B cell (primary cell): ENCODE measurements around the gene FCER1G. TPM values are rescaled to one million over a fixed set of nuclear protein-coding genes. Genes with fewer than 3 reads are reported as not detected.

Experiments
- ATAC-seq: fragments of 200-7000 bp; cut with Tn5 transposase; one replicate; pipeline ENCODE4 v1.10.0; 2021; ENCODE audit warnings: low read depth, mild to moderate bottlenecking, moderate number of reproducible peaks, moderate library complexity
- CTCF ChIA-PET: fragments of 350-600 bp; sonication (Branson Sonifier 250); formaldehyde crosslinking; loops from one replicate; lab custom pipeline; 2021; ENCODE audit warnings: antibody characterized with exemption, inconsistent platforms; lab: Charles Lee
- POLR2A ChIA-PET: fragments of 350-600 bp; sonication (Branson Sonifier 250); formaldehyde crosslinking; loops from one replicate; lab custom pipeline; 2021; ENCODE audit warnings: antibody characterized with exemption; lab: Charles Lee
- DNase-seq: peaks from one replicate; pipeline ENCODE4 v3.0.0; 2013
- H2AFZ ChIP-seq: 2 replicates; pipeline ENCODE4 v1.6.1; 2012; ENCODE audit warnings: mild to moderate bottlenecking, low read depth, low read length; ENCODE audit not compliant: insufficient read depth, poor library complexity, severe bottlenecking
- H3K27ac ChIP-seq, 2 donors: 1 replicate in 1 of 2; 2 replicates in 1 of 2; pipeline ENCODE4 v1.5.1; 2012 to 2013; ENCODE audit warnings: low read length in 2 of 2, mild to moderate bottlenecking in 2 of 2, moderate library complexity in 1 of 2
- H3K27me3 ChIP-seq, 4 experiments: fragments of 200-600 bp in 1 of 4; sonication (generic) in 1 of 4; replicated peaks in 1 of 4; 1 replicate in 2 of 4; 2 replicates in 2 of 4; pipeline versions ENCODE4 v1.6.1 to v1.7.0; 2013 to 2016; ENCODE audit warnings: low read length in 3 of 4, mild to moderate bottlenecking in 2 of 4, mixed read lengths in 1 of 4, moderate library complexity in 1 of 4; ENCODE audit not compliant: insufficient read depth in 4 of 4, control insufficient read depth in 3 of 4; ENCODE audit errors: control extremely low read depth in 1 of 4
- H3K36me3 ChIP-seq, 2 experiments: replicated peaks in 1 of 2; 1 replicate in 1 of 2; 2 replicates in 1 of 2; pipeline versions ENCODE4 v1.6.1 to v1.7.1; 2013; ENCODE audit warnings: low read length in 1 of 2; ENCODE audit not compliant: insufficient read depth in 2 of 2, control insufficient read depth in 1 of 2; ENCODE audit errors: control extremely low read depth in 1 of 2, extremely low read depth in 1 of 2
- H3K4me1 ChIP-seq, 2 donors: fragments of 200-600 bp in 1 of 2; sonication (generic) in 1 of 2; 1 replicate in 1 of 2; 2 replicates in 1 of 2; pipeline versions ENCODE4 v1.5.1 to v1.6.1; 2013 to 2017; ENCODE audit warnings: low read length in 2 of 2; ENCODE audit not compliant: control insufficient read depth in 2 of 2, insufficient read depth in 2 of 2
- H3K4me2 ChIP-seq: replicated peaks from 2 replicates; pipeline ENCODE3; 2012; ENCODE audit warnings: mild to moderate bottlenecking, low read depth, low read length; ENCODE audit not compliant: poor library complexity, severe bottlenecking
- H3K4me3 ChIP-seq, 5 experiments: fragments of 200-600 bp in 1 of 5; sonication (generic) in 1 of 5; 1 replicate in 3 of 5; 2 replicates in 2 of 5; pipeline versions ENCODE4 v1.5.1 to v1.7.0; 2011 to 2016; ENCODE audit warnings: low read length in 4 of 5, mild to moderate bottlenecking in 4 of 5, low read depth in 2 of 5, control low read depth in 1 of 5, moderate library complexity in 1 of 5; ENCODE audit not compliant: insufficient read depth in 1 of 5; ENCODE audit errors: control extremely low read depth in 1 of 5, extremely low read depth in 1 of 5
- H3K79me2 ChIP-seq: fragments of 200-600 bp; sonication (generic); one replicate; pipeline ENCODE4 v1.6.0; 2016; ENCODE audit warnings: low read length; ENCODE audit not compliant: control insufficient read depth, insufficient read depth
- H3K9ac ChIP-seq: fragments of 200-600 bp; sonication (generic); 2 replicates; pipeline ENCODE4 v1.6.1; 2017; ENCODE audit warnings: mild to moderate bottlenecking, low read length, moderate library complexity
- H3K9me3 ChIP-seq, 3 donors: one replicate each; pipeline versions ENCODE4 v1.6.1 to v1.7.1; 2013; ENCODE audit warnings: low read length in 2 of 3; ENCODE audit not compliant: control insufficient read depth in 2 of 3, insufficient read depth in 1 of 3; ENCODE audit errors: control extremely low read depth in 1 of 3
- H4K20me1 ChIP-seq: 2 replicates; pipeline ENCODE4 v1.6.0; 2012; ENCODE audit warnings: mild to moderate bottlenecking, low read length; ENCODE audit not compliant: insufficient read depth, control insufficient read depth, poor library complexity, severe bottlenecking
- H3K27ac Mint-ChIP-seq: one replicate; pipeline ENCODE4 v1.8.0; 2021; ENCODE audit warnings: mixed read lengths
- H3K27me3 Mint-ChIP-seq: one replicate; pipeline ENCODE4 v1.8.0; 2021; ENCODE audit warnings: mixed read lengths
- H3K4me1 Mint-ChIP-seq: one replicate; pipeline ENCODE4 v1.8.0; 2021; ENCODE audit warnings: mixed read lengths
- H3K4me3 Mint-ChIP-seq: one replicate; pipeline ENCODE4 v1.8.0; 2021; ENCODE audit warnings: mixed read lengths
- H3K9me3 Mint-ChIP-seq: one replicate; pipeline ENCODE4 v1.8.0; 2022; ENCODE audit warnings: mixed read lengths; ENCODE audit not compliant: insufficient read depth
- CTCF ChIP-seq: fragments of 200-600 bp; IDR thresholded peaks from one replicate; pipeline ENCODE4 v1.8.0; 2022; ENCODE audit warnings: antibody characterized with exemption, mild to moderate bottlenecking
- EZH2 ChIP-seq: IDR thresholded peaks from 2 replicates; pipeline ENCODE4 v1.6.1; 2012; ENCODE audit warnings: borderline replicate concordance, low read depth, mild to moderate bottlenecking, moderate library complexity, low read length; ENCODE audit not compliant: insufficient read depth, poor library complexity, severe bottlenecking
- WGBS: methylation state at CpG from one replicate; pipeline ENCODE4 v1.1.5; 2013; ENCODE audit warnings: missing lambda C conversion rate; ENCODE audit not compliant: insufficient coverage; 5-methylcytosine and 5-hydroxymethylcytosine counted together
- intact Hi-C: fragments of 100-400 bp; cut with micrococcal nuclease; formaldehyde crosslinking; loops from one replicate; pipeline ENCODE4 v1.10.0; 2022
- polyA plus RNA-seq: library from polyadenylated mRNA; depleted of rRNA; stranded (reverse); fragments of >200 nt; gene quantifications from 2 replicates; pipeline ENCODE4 v1.2.3, GENCODE V29; 2012
- total RNA-seq, 2 donors: library from RNA; stranded (reverse); fragments of 120-200 nt in 1 of 2; gene quantifications; 1 replicate in 1 of 2; 2 replicates in 1 of 2; pipeline versions ENCODE4 v1.2.3 to v1.2.4, GENCODE V29; 2013 to 2022

The FCER1G gene
- total and polyA plus RNA-seq, 2 donors (not counting 1 experiment from before 2014, with no cell fraction given): 0.76 to 13.6 TPM

- TF ChIP-seq EZH2: no peak
- no peak for TF ChIP-seq CTCF
- Histone ChIP-seq H3K36me3 (no peaks in the 10 kb centered on the region), H3K4me3 (no peak overlapping the region), H3K79me2 (peaks cover 26% of the 10 kb centered on the region), H3K9ac (no peak overlapping the region), H3K27ac (no peak overlapping the region), H3K27me3 (no peaks in the 10 kb centered on the region), H3K9me3 (no peaks in the 10 kb centered on the region), H2AFZ (no peak overlapping the region), H3K4me2 (no peak overlapping the region), H3K4me1 (peaks cover 47 to 62% of the 10 kb centered on the region in 2 donors), H4K20me1 (no peaks in the 10 kb centered on the region)
- ATAC-seq (no peak), DNase-seq (no peak)
- H3K4me3 Mint-ChIP-seq: no peak overlapping the region
- no peaks in the 10 kb centered on the region for H3K9me3 Mint-ChIP-seq
- intact Hi-C loops: loop anchor here (2.0 to 5.0 kb wide), 2 partner anchors 34 to 97 kb away; partner anchors contain the start of gene TOMM40L
- H3K4me1 Mint-ChIP-seq: peaks cover 52% of the 10 kb centered on the region
- WGBS: 95% methylated on average over 20 of the region's 21 CpGs
- no peaks in the 10 kb centered on the region for H3K27me3 Mint-ChIP-seq
- peak overlapping the region; percentile 20 for H3K27ac Mint-ChIP-seq
- CTCF ChIA-PET: interaction anchor here (1.5 to 4.8 kb wide), 9 partner anchors 8 to 189 kb away, joined by 3 to 64 read pairs (median 10); partner anchors contain the start of genes PPOX and TOMM40L
- POLR2A ChIA-PET: no interaction called here
Measured at GRCh38 chr1:161193561-161194235, 21.4 kb upstream of the FCER1G start.

DNA sequence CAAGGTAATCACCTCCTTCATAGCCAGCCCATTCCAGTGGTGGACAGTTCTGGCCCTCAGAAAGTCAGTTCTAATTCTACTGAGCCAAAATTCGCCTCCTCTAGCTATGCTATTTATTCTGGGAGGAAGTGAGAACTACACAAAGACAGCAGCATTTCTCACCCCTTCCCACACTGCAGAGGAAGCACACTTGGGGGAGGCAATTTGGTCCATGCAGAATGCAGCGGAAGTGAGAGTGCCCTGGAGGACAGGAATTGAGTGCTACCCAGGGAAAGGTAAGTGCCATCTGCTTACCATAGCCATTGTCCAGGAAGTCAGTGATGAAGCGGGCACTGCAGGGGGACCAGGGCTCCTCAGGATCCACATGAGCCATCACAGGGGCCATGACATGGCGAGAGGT is 19.9 kb upstream of the FCER1G start:
- H3K79me2 ChIP-seq: peaks cover 22% of the 10 kb centered on the region
- H3K4me1 Mint-ChIP-seq: peaks cover 45% of the 10 kb centered on the region
- ATAC-seq (peak; percentile 64), DNase-seq (peak; percentile 56)
- H3K4me2 ChIP-seq: peak overlapping the region; percentile 56
- H3K9me3 Mint-ChIP-seq: no peaks in the 10 kb centered on the region
- H3K27me3 ChIP-seq: no peaks in the 10 kb centered on the region
- H3K4me3 Mint-ChIP-seq: peak overlapping the region; percentile 66
- H4K20me1 ChIP-seq: no peaks in the 10 kb centered on the region
- H3K9ac ChIP-seq: no peak overlapping the region
- H3K9me3 ChIP-seq: no peaks in the 10 kb centered on the region
- ChIA-PET POLR2A (interaction anchor here (0.8 to 1.1 kb wide), 2 partner anchors 13 to 29 kb away, joined by 3 to 5 read pairs; partner anchors contain the start of gene PPOX), CTCF (interaction anchor here (1.5 to 4.8 kb wide), 7 partner anchors 9 to 187 kb away, joined by 5 to 64 read pairs (median 10); partner anchors contain the start of genes PPOX and TOMM40L)
- H3K36me3 ChIP-seq: no peaks in the 10 kb centered on the region
- TF ChIP-seq EZH2 (no peak), CTCF (no peak)
- H2AFZ ChIP-seq: peak overlapping the region; percentile 32
- peaks cover 40 to 53% of the 10 kb centered on the region in 2 donors for H3K4me1 ChIP-seq
- H3K27me3 Mint-ChIP-seq: no peaks in the 10 kb centered on the region
- 63% methylated on average over 3 of the region's 4 CpGs for WGBS
- intact Hi-C loops: no loop called here
- H3K27ac Mint-ChIP-seq: peak overlapping the region; percentile 92
- peak overlapping the region; percentile 22 to 57 for H3K27ac ChIP-seq
- H3K4me3 ChIP-seq: no peak overlapping the region
